GM19025 (cell line): ENCODE data around the gene CRISPLD2.

Source experiments
- ATAC-seq: cut with Tn5 transposase; IDR thresholded peaks from one replicate; pipeline ENCODE4 v1.9.1; 2021; ENCODE audit warnings: mild to moderate bottlenecking, low read depth, moderate library complexity; ENCODE audit not compliant: unreplicated experiment

CRISPLD2 gene

GRCh38 chr16:84899414-84899813, 79.6 kb downstream of the CRISPLD2 start:
- ATAC-seq: no peak

GRCh38 chr16:84905965-84906460, 86.2 kb downstream of the CRISPLD2 start:
- no peak for ATAC-seq

GRCh38 chr16:84907051-84907450, 87.3 kb downstream of the CRISPLD2 start:
- ATAC-seq: no peak

GRCh38 chr16:84907575-84907974, 87.8 kb downstream of the CRISPLD2 start:
- ATAC-seq: no peak

GRCh38 chr16:84909476-84910085, 89.8 kb downstream of the CRISPLD2 start:
- no peak for ATAC-seq

- ATAC-seq: no peak
Observed at GRCh38 chr16:84911486-84912216, 91.9 kb downstream of the CRISPLD2 start.

- ATAC-seq: no peak
Observed at GRCh38 chr16:84913315-84913714, 93.5 kb downstream of the CRISPLD2 start.

GRCh38 chr16:84914273-84914672, 94.5 kb downstream of the CRISPLD2 start:
- ATAC-seq: no peak

GRCh38 chr16:84916178-84916577, 96.4 kb downstream of the CRISPLD2 start:
- no peak for ATAC-seq

- no peak for ATAC-seq
Observed at GRCh38 chr16:84916850-84917249, 97.1 kb downstream of the CRISPLD2 start.

- no peak for ATAC-seq
Observed at GRCh38 chr16:84917492-84917891, 97.7 kb downstream of the CRISPLD2 start.

GRCh38 chr16:84918006-84918909, 98.5 kb downstream of the CRISPLD2 start:
- no peak for ATAC-seq

- no peak for ATAC-seq
Observed at GRCh38 chr16:84919269-84919668, 99.5 kb downstream of the CRISPLD2 start.

GRCh38 chr16:84919708-84920107, 99.9 kb downstream of the CRISPLD2 start:
- ATAC-seq: no peak

- no peak for ATAC-seq
Observed at GRCh38 chr16:84920333-84920732, 100.5 kb downstream of the CRISPLD2 start.

- no peak for ATAC-seq
Observed at GRCh38 chr16:84922351-84923120, 102.8 kb downstream of the CRISPLD2 start.

- no peak for ATAC-seq
Observed at GRCh38 chr16:84924331-84925091, 104.7 kb downstream of the CRISPLD2 start.

- no peak for ATAC-seq
Observed at GRCh38 chr16:84925092-84925772, 105.4 kb downstream of the CRISPLD2 start.

GRCh38 chr16:84925773-84926372, 106.1 kb downstream of the CRISPLD2 start:
- ATAC-seq: no peak
